Fibroblast of upper back skin (primary cell): Measurements from ENCODE around the gene SPOPL.
A peak's percentile ranks its signal among the peaks of the same experiment; 100 is the strongest.

Source experiments
- DNase-seq: peaks from one replicate; pipeline ENCODE4 v3.0.0-alpha.2; 2013

Gene SPOPL

DNA sequence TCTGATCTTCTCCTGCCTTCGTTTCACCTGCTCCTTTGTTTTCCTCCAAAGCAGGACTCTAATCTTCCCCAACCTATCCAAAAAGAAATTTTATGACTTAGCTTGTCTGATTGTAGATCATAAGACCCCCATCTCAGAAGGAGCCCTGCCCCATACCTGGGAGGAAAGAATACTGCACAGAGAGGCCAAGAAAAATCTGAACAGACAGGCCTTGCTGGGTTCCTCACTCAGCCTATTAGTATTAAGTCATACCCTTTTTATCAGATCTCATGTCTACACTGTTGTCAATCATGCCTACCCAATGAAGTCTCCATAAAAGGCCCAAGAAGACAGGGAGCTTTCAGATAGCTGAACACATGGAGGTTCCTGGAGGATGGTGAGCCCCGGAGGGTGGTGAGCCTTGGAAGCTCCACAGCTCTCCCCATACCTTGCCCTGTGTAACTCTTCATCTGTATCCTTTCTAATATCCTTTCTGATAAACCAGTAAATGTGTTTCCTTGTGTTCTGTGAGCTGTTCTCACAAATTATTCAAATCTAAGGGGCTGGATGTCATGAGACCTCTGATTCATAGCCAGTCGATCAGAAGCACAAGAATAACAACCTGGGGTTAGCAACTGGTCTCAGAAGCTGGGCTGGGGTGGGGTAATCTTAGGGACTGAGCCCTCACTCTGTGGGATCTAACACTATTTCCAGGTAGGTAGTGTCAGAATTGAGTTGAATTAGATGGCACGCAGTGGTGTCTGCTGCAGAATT is 108.8 kb downstream of the SPOPL start:
- DNase-seq: no peak

DNA sequence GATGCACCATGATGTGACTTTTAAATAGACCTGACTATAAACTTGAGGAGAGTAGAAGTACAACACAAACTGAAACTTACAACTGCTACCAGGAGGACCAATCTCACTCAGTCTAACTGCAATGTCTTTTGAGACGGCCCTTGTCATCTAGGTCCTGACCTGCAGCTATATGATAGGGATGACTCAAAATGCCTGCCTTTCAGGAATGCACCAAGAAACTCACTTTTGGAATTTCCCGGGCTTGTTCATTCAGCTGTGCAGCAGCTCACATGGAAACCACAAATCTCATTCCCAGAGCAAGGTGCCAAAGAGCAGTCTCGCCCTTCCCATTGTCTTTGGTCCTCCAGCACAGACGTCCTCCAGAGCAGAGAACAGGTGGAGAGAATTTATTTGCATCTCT is 113.7 kb downstream of the SPOPL start:
- peak; percentile 43 for DNase-seq

DNA sequence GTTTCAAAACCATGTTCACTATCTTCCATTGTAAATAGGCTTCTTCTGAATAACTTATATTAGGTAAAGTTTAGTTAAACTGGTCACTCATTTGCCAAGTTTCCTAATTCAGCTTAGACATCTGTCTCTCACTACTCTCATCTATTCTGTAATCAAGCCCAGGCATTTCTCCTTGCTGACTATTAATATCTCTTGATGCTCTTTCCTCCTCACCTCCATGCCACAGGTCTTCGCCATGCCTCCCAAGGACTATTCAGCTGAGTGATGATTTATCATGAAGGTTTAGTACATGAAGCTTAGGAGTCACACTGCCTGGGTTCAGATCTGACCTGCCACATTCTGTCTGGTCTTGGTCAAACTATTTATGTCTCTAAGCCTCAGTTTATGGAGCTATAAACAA is 115.5 kb downstream of the SPOPL start:
- no peak for DNase-seq

DNA sequence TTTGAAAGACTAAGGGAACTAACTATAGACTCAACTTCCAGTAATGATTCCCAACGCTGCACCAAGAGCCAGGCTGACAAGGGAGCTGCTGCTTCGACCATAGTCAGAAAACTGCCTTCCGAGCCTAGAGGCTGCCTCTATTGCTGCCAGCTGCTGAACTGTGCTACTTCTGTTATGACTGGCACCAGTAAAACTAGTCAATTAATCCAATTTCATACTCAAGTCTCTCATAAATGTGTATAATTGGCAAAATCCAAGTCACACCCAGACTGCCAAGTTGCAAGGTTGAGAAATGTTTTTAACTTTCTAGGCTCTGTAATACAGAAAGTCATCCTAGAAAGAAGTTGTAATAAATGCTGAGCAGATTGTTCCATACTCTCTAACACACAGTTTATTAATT is 117.4 kb downstream of the SPOPL start:
- no peak for DNase-seq

DNA sequence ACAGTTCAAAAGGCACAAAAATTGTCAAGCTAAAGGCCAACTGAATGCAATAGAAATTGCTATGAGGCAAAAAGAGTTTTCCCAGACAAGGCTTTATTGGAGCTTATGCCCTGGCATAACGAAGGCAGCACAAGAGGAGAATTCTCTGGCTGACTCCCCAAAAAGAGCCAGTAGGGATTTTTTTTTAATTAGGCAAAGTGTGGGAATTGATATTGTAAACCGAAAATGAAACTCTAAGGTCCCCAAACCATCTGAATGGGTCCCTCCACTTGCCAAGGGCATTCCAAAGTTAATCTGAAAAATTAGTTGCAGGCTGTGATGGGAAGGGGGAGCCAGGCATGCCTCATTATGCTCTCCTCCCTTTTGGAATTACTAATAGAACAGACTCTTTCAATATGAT is 118.9 kb downstream of the SPOPL start:
- DNase-seq: no peak

DNA sequence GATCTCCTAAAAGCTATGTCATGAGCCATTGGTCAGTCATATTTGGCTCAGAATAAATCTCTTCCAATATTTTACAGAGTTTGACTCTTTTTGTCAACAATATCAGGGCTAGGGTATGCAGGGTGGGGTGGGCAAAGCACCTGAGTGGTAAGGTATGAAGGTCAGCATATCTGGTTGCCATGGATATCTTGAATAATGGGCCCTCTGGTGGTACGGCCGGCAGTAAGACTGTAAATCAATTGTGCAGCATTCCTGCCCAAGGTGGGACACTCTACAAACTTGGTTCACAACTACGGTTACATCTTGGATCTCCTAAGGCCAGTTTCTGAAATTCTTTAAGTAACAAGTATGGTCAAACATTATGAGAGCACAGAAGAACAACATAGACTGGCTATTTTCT is 119.6 kb downstream of the SPOPL start:
- DNase-seq: no peak

DNA sequence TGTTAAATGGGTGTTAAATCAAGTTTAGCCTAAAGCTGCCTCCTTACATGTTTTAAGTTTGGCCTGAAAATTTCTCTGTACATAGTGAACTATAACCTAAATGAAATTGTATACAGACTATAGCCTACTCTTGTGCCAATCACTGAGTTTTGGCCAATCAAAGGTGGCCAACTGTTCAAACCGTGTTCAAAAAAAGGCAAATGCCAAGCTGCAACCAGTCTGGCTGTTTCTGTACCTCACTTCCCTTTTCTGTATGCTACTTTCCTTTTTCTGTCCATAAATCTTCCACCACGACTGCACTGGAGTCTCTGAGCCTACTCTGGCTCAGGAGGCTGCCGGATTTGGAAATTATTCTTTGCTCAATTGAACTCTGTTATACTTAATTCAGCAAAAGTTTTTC is 121.0 kb downstream of the SPOPL start:
- no peak for DNase-seq
